Dermis microvascular lymphatic vessel endothelial cell (primary cell): Measurements from ENCODE around the gene FRY. TPM values are rescaled to one million over a fixed set of nuclear protein-coding genes. Genes with fewer than 3 reads are reported as not detected.
"Not testable (repeated sequence)": the region's sequence is repeated elsewhere in the genome, so short reads cannot be mapped to it uniquely, and the experiment has no call there.

Source experiments
- DNase-seq, 2 donors: peaks; one replicate each; pipeline versions ENCODE4 v3.0.0 to v3.0.0-alpha.2; 2010; ENCODE audit warnings: low read depth in 2 of 2
- total RNA-seq: library from RNA; depleted of rRNA; stranded (reverse); fragments of >200 nt; gene quantifications from 2 replicates; pipeline ENCODE4 v1.2.1, GENCODE V29; 2014

Gene FRY
- total RNA-seq, 1 donor from 2014 or later, result 107 TPM

DNA sequence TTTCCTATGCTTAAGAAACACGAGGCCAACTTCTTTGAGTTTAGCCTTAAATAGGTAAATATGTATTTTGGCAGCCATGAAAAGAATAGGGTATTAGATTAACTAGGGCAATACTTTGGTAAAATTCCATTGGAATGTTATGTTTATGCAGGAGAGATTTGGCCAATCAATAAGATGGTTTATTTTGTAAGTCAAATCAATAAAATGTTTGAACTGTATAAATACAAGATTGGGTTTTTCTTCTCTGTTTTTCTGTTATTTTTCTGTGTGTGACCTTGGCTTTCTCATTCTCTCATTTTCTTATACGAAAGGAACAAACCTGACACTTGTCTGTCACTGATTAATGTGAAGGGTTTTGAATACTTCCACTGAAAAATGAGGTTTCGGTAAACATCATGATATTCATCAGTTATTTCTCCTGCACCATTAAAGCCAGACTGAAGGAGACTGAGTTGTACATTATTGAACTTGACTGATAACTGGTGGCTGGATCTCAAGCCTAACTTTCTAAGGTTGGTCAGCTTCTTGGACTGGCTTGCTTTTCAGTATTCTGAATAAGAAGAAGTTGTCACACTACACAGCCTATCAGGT, 8.6 kb downstream of the FRY start:
- DNase-seq, result no peak

- DNase-seq, result no peak
These were observed 9.1 kb downstream of the FRY start for GRCh38 chr13:32040689-32041088.

DNA sequence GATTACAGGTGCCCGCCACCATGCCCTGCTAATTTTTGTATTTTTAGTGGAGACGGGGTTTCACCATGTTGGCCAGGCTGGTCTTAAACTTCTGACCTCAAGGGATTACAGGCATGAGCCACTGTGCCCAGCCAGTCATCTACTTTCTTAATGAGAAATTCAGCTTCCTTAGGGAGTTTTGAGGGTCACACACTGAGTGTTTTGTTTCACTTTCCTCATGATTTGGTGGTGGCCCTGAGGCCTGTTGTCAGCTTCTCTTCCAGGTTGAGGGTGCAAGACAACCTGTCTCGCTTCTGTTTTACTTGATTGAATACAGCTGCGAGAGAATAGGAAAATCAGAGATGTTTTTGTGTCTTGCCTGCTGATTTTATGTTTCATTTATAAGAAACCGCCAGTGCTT, 9.9 kb downstream of the FRY start:
- no peak for DNase-seq

GRCh38 chr13:32042551-32042950, 11.0 kb downstream of the FRY start:
- no peak for DNase-seq

- DNase-seq, result no peak
These were observed 12.9 kb downstream of the FRY start for GRCh38 chr13:32044446-32044845.

- no peak for DNase-seq
These were observed 14.0 kb downstream of the FRY start for GRCh38 chr13:32045537-32045936.

GRCh38 chr13:32045982-32046785, 14.6 kb downstream of the FRY start:
- DNase-seq, result no peak

GRCh38 chr13:32047088-32047487, 15.5 kb downstream of the FRY start:
- DNase-seq, result no peak

- DNase-seq, result no peak
These were observed 16.2 kb downstream of the FRY start for GRCh38 chr13:32047793-32048192.

DNA sequence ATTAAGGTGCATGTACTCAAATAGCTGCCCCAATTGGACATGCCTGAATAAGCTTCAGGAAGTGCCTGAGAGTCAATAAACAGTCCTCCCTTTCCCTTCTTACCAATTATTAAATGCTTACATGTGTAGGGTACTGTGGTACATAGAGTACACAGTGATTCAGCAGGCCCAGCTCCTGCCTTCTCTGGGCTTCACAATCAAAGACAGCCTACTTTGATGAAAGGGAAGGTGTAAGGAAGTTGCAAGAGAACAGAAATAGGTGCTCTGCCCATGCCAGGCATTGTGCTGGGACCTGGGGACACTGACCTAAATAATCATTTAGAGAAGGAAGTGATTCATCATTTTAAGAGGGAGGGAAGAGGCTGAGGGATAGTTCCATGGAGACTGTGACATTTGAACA, 17.2 kb downstream of the FRY start:
- DNase-seq, result no peak

GRCh38 chr13:32051156-32051555, 19.6 kb downstream of the FRY start:
- no peak for DNase-seq

GRCh38 chr13:32056316-32056715, 24.7 kb downstream of the FRY start:
- no peak for DNase-seq

DNA sequence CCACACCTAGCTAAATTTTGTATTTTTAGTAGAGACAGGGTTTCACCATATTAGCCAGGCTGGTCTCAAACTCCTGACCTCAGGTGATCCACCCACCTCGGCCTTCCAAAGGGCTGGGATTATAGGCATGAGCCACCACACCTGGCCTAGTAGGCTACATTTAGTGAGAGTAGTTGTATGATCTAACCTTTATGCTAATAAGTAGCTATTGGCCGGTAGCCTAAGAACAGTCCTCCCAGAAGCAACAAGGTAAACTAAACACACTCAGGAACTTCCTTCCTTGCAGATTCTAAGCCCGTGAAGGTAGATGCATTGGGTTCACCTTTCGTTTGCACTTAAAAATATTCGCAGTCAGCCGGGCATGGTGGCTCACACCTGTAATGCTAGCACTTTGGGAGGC, 25.8 kb downstream of the FRY start:
- DNase-seq, result not testable (repeated sequence)

- DNase-seq, result no peak
These were observed 28.0 kb downstream of the FRY start for GRCh38 chr13:32059511-32059984.

- DNase-seq, result no peak
These were observed 28.9 kb downstream of the FRY start for GRCh38 chr13:32060401-32060878.

DNA sequence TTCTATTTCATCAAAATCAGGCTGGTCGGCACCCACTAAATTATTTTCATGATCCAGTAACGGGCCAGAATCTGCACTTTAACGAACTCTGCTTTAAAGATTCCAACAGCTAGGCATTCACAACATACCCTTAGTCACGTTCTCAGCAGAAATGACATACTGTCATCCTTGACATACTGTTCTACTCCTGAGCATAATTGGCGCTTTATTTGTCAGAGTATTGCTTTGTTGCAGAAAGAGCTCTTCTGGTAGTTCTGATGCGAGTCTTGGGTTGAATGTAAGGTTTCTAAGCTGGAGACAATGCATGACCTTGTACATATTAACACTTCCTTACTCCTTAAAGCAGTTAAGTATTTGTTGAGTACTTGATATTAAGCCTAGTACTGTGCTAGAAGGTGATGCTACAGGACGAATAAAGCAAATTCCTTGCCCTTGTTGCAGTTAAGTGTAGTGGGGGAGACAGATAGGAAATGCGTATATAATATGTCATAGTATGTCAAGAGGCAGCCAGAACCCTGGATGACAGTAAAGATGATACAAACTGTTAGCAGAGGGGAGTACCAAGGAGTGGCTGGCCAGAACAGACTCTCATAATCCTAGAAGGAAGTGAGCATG, 32.2 kb downstream of the FRY start:
- DNase-seq, result no peak

DNA sequence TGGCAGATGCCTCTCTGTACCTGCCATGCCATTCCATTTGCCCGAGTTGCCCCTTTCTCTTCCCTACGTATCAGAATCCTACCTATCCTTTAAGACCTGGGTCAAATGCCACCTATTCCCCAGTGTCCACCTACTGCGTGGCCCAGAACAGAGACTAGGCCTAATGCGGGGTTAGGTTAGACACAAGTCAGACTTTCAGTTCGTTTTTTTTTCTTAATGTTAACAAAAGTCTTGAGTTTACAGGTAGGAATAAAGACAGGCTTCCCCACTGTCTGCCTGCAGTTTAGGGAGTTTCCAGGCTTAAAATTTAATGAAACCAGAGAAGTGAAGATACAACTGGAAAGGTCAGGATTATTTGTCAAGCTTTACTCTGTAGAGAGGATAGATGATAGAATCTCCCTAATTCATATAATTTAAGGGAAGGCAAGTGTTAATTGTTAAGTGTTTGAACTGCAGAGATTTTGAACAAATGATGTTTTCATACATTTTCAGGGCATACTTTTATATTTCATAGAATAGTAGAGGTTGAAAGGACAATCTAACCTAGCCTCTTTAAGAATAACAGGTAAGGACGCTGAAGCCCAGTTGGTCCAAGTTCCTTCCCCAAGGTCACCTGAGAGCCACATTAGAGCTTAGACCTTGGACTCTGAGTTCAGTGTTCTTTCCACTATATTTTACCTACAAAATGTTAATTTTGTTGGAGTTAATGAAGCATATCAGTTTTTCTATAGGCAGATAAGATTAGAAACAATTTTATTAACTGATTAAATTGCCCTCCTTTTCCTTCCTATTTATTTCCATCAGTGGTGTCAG, 35.8 kb downstream of the FRY start:
- no peak for DNase-seq

GRCh38 chr13:32068255-32068654, 36.7 kb downstream of the FRY start:
- no peak for DNase-seq

GRCh38 chr13:32073180-32073864, 41.7 kb downstream of the FRY start:
- DNase-seq, result no peak

DNA sequence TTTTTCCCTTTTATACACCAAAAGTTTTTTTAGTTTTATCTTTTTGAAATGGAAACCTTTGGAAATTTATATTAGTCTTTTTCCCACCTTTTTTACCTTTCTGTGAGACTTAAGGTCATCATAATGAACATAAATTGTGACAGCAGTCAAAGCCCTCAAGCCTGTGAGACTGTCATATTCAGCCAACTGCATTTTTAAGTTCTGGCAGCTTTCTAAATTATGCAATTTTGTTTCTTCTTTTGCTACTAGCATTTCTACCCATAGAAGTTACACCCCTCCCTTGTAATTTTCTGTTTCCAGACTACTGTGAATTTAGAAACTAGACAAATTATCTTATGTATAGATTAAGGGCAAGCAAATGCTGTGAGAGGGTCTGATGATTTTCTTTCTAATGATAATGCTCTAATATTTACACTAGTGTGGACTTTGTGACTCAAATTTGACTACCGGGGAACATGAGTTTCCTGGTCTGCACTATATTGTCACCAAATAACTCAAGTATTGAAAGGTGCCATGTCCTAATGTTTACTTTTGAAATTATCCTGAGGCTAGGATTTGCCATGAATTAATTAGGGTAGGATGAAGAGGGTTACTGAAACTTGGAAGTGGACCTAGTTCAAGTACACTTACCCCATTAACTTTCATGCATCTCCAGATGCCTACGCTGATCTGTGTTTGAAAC, 43.7 kb downstream of the FRY start:
- DNase-seq, result no peak

DNA sequence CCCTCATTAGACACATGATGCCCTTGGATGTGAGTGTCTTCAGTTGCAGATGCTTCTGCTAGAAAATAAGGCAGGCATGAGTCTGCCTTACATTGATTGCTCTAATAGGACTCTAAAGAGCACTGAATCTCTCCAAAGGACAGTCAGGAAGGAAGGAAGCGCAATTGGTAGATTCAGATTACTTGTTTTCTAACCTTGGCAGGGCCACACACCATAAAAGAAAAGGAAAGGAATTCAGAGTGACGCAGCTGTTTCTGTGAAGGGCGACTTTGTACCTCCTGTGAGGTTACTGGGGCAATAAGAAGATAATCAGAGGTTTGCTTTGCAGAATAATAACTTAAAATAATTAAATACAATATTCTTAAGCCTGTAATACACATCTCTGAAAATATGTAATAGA, 48.0 kb downstream of the FRY start:
- DNase-seq, result peak in 1 of 2 donors; percentile 1
